ENCODE data around the gene ATPAF2. TPM values are rescaled to one million over a fixed set of nuclear protein-coding genes. Genes with fewer than 3 reads are reported as not detected.

The ATPAF2 gene
- total and polyA plus RNA-seq, 2 experiments from 2014 or later, result 24.3 to 25.7 TPM

DNA sequence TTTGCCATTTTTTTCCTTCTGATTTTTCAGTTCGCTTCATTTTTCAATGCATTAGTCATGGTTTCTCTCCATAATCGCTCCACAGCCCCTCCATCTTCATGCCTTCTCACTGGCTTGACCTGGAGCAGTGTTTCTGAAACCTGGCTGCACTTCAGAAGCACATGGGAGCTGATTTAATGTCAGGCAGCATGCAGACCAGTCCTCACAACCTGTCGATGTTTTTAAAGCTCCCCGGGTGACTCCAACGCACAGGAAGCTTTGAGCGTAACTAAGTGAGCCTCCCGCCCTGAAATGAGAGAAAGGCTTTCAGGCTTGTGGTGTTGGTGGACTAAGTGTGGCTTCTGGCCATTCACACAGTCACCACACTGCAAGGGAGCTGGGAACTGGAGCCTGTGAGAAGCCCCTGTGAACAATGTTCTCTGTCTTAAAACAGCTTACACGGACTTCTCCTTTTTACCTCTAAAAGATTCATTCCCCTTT is 31.9 kb upstream of the ATPAF2 start:
- TF ChIP-seq STAT1 (IDR thresholded peaks at IDR 0.05; ENCODE audit: unreplicated experiment), result no peak
- TF ChIP-seq REST (IDR thresholded peaks at IDR 0.05; ENCODE audit: unreplicated experiment), result no peak
- TF ChIP-seq ZNF114 (CRISPR knock-in tag; IDR thresholded peaks at IDR 0.05), result no peak
- no peak for TF ChIP-seq ZNF462 (CRISPR knock-in tag; IDR thresholded peaks at IDR 0.05)
- no peak for TF ChIP-seq EZH2 (IDR thresholded peaks at IDR 0.05; ENCODE audit: low read depth, unreplicated experiment)
- no peak for TF ChIP-seq CREB1 (CRISPR knock-in tag; IDR thresholded peaks at IDR 0.05; ENCODE audit: low read depth)
- TF ChIP-seq CTCF (conservative IDR thresholded peaks at IDR 0.05; ENCODE audit: low read depth in 2 of 2), result no peak
- TF ChIP-seq ZNF331 (CRISPR knock-in tag; IDR thresholded peaks at IDR 0.05; ENCODE audit: low read depth), result no peak
- TF ChIP-seq NANOG (IDR thresholded peaks at IDR 0.05; ENCODE audit: borderline replicate concordance), result no peak
- no peak for TF ChIP-seq JUNB (IDR thresholded peaks at IDR 0.05; ENCODE audit: unreplicated experiment)
- TF ChIP-seq ETS1 (IDR thresholded peaks at IDR 0.05), result no peak
- H3K27ac ChIP-seq (ENCODE audit: low read depth), result no peak overlapping the region
- no peak overlapping the region; the same call in 1 of the 2 replicates for H3K27ac Mint-ChIP-seq

More for the DNA sequence above, 31.9 kb upstream of the ATPAF2 start:
- H3K9me3 Mint-ChIP-seq, result no peaks in the 10 kb centered on the region
- Histone ChIP-seq H3F3A (replicated peaks; ENCODE audit: low read depth) (no peaks in the 10 kb centered on the region), H3K79me2 (replicated peaks; ENCODE audit: insufficient read depth) (no peaks in the 10 kb centered on the region), H4K20me1 (replicated peaks; ENCODE audit: insufficient read depth) (0 out of 2 replicates have a peak, but pooled peaks cover 2% of the 10 kb centered on the region), H3K9me2 (ENCODE audit: insufficient read depth) (no peaks in the 10 kb centered on the region), H3K4me1 (ENCODE audit: insufficient read depth) (no peaks in the 10 kb centered on the region), H3K4me2 (no peak overlapping the region), H3K36me3 (ENCODE audit: insufficient read depth) (no peaks in the 10 kb centered on the region), H2AFZ (peak overlapping the region; percentile 29; the same call in 1 of the 2 replicates), H3K27me3 (ENCODE audit: insufficient read depth) (no peaks in the 10 kb centered on the region), H3K4me3 (no peak overlapping the region)
- peak; percentile 62 for ATAC-seq
- H3K27me3 Mint-ChIP-seq (ENCODE audit: insufficient read depth, low read depth, poor library complexity), result peaks cover 1% of the 10 kb centered on the region
- H3K4me3 Mint-ChIP-seq, result no peak overlapping the region
- no peaks in the 10 kb centered on the region for H3K36me3 Mint-ChIP-seq (ENCODE audit: low read depth)
- peak; percentile 19 for DNase-seq (ENCODE audit: low spot score)
- H3K4me1 Mint-ChIP-seq, result peaks cover 3% of the 10 kb centered on the region
